Fibroblast of lung (primary cell): Measurements from ENCODE around the gene ZNF888. TPM values are rescaled to one million over a fixed set of nuclear protein-coding genes. Genes with fewer than 3 reads are reported as not detected.
A peak's percentile ranks its signal among the peaks of the same experiment; 100 is the strongest.
"Not testable (repeated sequence)": the region's sequence is repeated elsewhere in the genome, so short reads cannot be mapped to it uniquely, and the experiment has no call there.

Experiments used
- DNase-seq, 2 donors: peaks; one replicate each; pipeline versions ENCODE4 v3.0.0 to v3.0.0-alpha.2; 2010; ENCODE audit warnings: low read depth in 2 of 2
- H2AFZ ChIP-seq: 2 replicates; pipeline ENCODE4 v1.5.1; 2012; ENCODE audit warnings: low read length, control low read depth, inconsistent platforms
- H3K27ac ChIP-seq: 2 replicates; pipeline ENCODE4 v1.5.1; 2011; ENCODE audit warnings: low read length, control low read depth; ENCODE audit not compliant: insufficient read depth
- H3K27me3 ChIP-seq: 2 replicates; pipeline ENCODE4 v1.5.1; 2011; ENCODE audit warnings: mild to moderate bottlenecking, low read length; ENCODE audit not compliant: control insufficient read depth, insufficient read depth
- H3K36me3 ChIP-seq: 2 replicates; pipeline ENCODE4 v1.5.1; 2011; ENCODE audit warnings: low read length; ENCODE audit not compliant: control insufficient read depth, insufficient read depth
- H3K4me1 ChIP-seq: 2 replicates; pipeline ENCODE4 v1.5.1; 2011; ENCODE audit warnings: low read length; ENCODE audit not compliant: control insufficient read depth, insufficient read depth; ENCODE audit errors: extremely low read depth
- H3K4me2 ChIP-seq: 2 replicates; pipeline ENCODE4 v1.5.1; 2011; ENCODE audit warnings: low read length, control low read depth; ENCODE audit not compliant: insufficient read depth; ENCODE audit errors: extremely low read depth
- H3K4me3 ChIP-seq, 4 experiments: fragments of 200-600 bp in 1 of 4; sonication (generic) in 1 of 4; replicated peaks in 1 of 4; 2 replicates each; pipeline ENCODE4 v1.5.1; 2011 to 2016; ENCODE audit warnings: low read length in 4 of 4, low read depth in 3 of 4, mild to moderate bottlenecking in 3 of 4, control low read depth in 2 of 4, inconsistent platforms in 1 of 4, mixed read lengths in 1 of 4; ENCODE audit not compliant: insufficient read depth in 1 of 4; ENCODE audit errors: control extremely low read depth in 1 of 4
- H3K79me2 ChIP-seq: 2 replicates; pipeline ENCODE4 v1.5.1; 2012; ENCODE audit warnings: mild to moderate bottlenecking, low read length, inconsistent platforms; ENCODE audit not compliant: control insufficient read depth, insufficient read depth
- H3K9ac ChIP-seq: 2 replicates; pipeline ENCODE4 v1.5.1; 2011; ENCODE audit warnings: mild to moderate bottlenecking, low read length, control low read depth; ENCODE audit not compliant: insufficient read depth
- H3K9me3 ChIP-seq: 2 replicates; pipeline ENCODE4 v1.5.1; 2012; ENCODE audit warnings: low read depth, low read length; ENCODE audit not compliant: control insufficient read depth, insufficient read depth
- H4K20me1 ChIP-seq: 2 replicates; pipeline ENCODE4 v1.5.1; 2011; ENCODE audit warnings: low read length; ENCODE audit not compliant: control insufficient read depth, insufficient read depth; ENCODE audit errors: extremely low read depth
- EZH2 ChIP-seq: IDR thresholded peaks from 2 replicates; pipeline ENCODE4 v1.5.1; 2012; ENCODE audit warnings: low read length, control low read depth, mild to moderate bottlenecking; ENCODE audit errors: missing control alignments
- polyA plus RNA-seq, 2 donors: library from polyadenylated mRNA; depleted of rRNA in 1 of 2; stranded (reverse) in 1 of 2; unstranded in 1 of 2; fragments of >200 nt; gene quantifications; 2 replicates each; pipeline ENCODE4 v1.2.1, GENCODE V29; 2011 to 2012; ENCODE audit warnings: missing spikeins in 1 of 2
- total RNA-seq: library from RNA; depleted of rRNA; stranded (reverse); fragments of >200 nt; gene quantifications from 2 replicates; pipeline ENCODE4 v1.2.1, GENCODE V29; 2014
- TF ChIP-seq, protein P1 (sequence below), 2 donors: IDR thresholded peaks in 1 of 2; conservative IDR thresholded peaks in 1 of 2; 1 replicate in 1 of 2; 2 replicates in 1 of 2; pipeline ENCODE4 v1.5.1; 2011 to 2012; ENCODE audit warnings: low read length in 2 of 2, control low read depth in 1 of 2, inconsistent platforms in 1 of 2, low read depth in 1 of 2, mild to moderate bottlenecking in 1 of 2

The ZNF888 gene
- total and polyA plus RNA-seq, 2 donors (not counting 1 experiment from before 2014, with no cell fraction given) = 1.6 to 4.3 TPM

DNA sequence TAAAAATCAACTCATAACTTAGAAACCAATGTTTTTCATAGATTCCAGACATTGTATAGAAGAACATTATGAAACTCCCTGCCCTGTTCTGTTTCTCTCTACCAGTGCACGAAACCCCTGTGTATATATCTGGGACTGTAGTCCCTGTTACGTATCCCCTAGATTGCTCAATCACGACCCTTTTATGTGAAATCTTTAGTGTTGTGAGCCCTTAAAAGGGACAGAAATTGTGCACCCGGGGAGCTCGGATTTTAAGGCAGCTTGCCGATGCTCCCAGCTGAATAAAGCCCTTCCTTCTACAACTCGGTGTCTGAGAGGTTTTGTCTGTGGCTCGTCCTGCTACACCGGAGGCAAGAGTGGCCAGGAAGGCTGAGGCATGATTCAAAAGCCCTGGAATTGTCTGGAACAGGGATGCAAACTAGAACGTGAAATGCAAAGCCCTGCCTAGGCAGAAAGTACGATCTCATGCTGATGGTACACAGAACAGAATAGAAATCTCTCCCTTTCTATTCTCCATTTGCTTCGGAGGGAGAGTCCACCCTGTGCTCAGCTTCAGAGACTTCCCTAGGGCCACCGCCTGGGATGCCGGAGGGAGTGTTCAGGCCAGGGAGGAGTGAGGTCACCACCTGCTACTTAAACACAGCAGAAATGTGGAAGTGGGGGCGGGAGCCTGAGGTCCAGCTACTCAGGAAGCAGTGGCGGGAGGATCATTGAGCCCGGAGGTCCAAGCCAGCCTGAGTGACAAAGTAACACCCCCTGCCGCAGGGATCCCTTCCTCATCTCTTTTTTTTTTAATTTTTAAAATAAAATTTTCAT is 758 bp upstream of the ZNF888 start:
- DNase-seq = peak; percentile 27 to 45
- Histone ChIP-seq H3K27ac (peak overlapping the region; percentile 70), H3K4me3 (peak overlapping the region; percentile 45 to 77 (median 64))

DNA sequence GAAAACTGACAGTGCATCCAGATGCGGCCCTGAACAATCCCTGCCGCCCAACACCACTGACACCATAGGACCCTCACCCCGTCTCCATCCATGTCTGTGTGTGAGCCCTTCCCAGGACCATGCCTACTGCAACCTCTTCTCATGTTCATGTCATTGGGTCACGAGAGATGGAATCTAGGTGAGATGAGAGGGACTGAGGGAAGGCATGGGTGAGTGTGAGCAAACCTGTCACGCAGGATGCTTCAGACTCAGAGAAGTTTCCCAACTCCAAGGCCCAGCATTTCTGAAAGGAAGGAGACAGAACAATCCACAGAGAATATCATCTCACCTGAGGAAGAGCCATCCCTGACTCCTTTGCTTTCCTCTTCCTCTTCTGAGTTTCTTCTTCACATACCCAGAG is 5.7 kb downstream of the ZNF888 start:
- no peaks in the 10 kb centered on the region for H3K79me2 ChIP-seq
- H2AFZ ChIP-seq = no peak overlapping the region
- no peaks in the 10 kb centered on the region for H3K27me3 ChIP-seq
- DNase-seq = no peak
- peaks cover 2% of the 10 kb centered on the region for H3K4me1 ChIP-seq
- no peaks in the 10 kb centered on the region for H4K20me1 ChIP-seq
- TF ChIP-seq, protein P1, sequence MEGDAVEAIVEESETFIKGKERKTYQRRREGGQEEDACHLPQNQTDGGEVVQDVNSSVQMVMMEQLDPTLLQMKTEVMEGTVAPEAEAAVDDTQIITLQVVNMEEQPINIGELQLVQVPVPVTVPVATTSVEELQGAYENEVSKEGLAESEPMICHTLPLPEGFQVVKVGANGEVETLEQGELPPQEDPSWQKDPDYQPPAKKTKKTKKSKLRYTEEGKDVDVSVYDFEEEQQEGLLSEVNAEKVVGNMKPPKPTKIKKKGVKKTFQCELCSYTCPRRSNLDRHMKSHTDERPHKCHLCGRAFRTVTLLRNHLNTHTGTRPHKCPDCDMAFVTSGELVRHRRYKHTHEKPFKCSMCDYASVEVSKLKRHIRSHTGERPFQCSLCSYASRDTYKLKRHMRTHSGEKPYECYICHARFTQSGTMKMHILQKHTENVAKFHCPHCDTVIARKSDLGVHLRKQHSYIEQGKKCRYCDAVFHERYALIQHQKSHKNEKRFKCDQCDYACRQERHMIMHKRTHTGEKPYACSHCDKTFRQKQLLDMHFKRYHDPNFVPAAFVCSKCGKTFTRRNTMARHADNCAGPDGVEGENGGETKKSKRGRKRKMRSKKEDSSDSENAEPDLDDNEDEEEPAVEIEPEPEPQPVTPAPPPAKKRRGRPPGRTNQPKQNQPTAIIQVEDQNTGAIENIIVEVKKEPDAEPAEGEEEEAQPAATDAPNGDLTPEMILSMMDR (conservative IDR thresholded peaks at IDR 0.05 in 1 of 2, IDR thresholded peaks at IDR 0.05 in 1 of 2; ENCODE audit: low read depth in 1 of 2, low read length in 2 of 2) = no peak
- TF ChIP-seq EZH2 = no peak
- no peak overlapping the region for H3K9ac ChIP-seq
- no peaks in the 10 kb centered on the region for H3K36me3 ChIP-seq
- H3K4me3 ChIP-seq = no peak overlapping the region
- no peak overlapping the region for H3K27ac ChIP-seq
- H3K9me3 ChIP-seq = no peaks in the 10 kb centered on the region
- no peak overlapping the region for H3K4me2 ChIP-seq

More for the DNA sequence above, 758 bp upstream of the ZNF888 start:
- Histone ChIP-seq H3K9me3 (no peaks in the 10 kb centered on the region), H3K36me3 (peaks cover 3% of the 10 kb centered on the region), H2AFZ (peak overlapping the region; percentile 70), H3K4me1 (peaks cover 2% of the 10 kb centered on the region), H3K27me3 (no peaks in the 10 kb centered on the region), H3K9ac (no peak overlapping the region), H3K79me2 (no peaks in the 10 kb centered on the region), H4K20me1 (no peaks in the 10 kb centered on the region), H3K4me2 (peak overlapping the region; percentile 68)
- TF ChIP-seq, protein P1 (conservative IDR thresholded peaks at IDR 0.05 in 1 of 2, IDR thresholded peaks at IDR 0.05 in 1 of 2; ENCODE audit: low read depth in 1 of 2, low read length in 2 of 2) = no peak
- no peak for TF ChIP-seq EZH2

DNA sequence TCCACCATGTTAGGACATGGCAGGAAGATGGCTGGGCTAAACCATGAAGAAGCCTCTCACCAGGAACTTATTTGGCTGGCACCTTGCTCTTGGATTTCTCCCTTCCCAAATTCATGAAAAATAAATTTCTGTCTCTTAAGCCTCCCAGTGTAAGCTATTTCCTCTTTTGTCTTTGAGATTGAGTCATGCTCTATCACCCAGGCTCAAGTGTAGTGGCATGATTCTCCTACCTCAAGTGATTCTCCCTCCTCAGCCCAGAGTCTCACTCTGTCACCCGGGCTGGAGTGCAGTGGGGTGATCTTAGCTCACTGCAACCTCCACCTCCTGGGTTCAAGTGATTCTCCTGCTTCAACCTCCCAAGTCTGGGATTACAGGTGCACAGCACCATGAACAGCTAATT is 12.6 kb downstream of the ZNF888 start:
- DNase-seq = no peak
- H3K79me2 ChIP-seq = no peaks in the 10 kb centered on the region
- H3K9me3 ChIP-seq = no peaks in the 10 kb centered on the region
- H3K36me3 ChIP-seq = peaks cover 2% of the 10 kb centered on the region
- TF ChIP-seq, protein P1 (conservative IDR thresholded peaks at IDR 0.05 in 1 of 2, IDR thresholded peaks at IDR 0.05 in 1 of 2; ENCODE audit: low read depth in 1 of 2, low read length in 2 of 2) = no peak
- H3K4me2 ChIP-seq = no peak overlapping the region
- no peak overlapping the region for H3K4me3 ChIP-seq
- H3K9ac ChIP-seq = no peak overlapping the region
- H3K4me1 ChIP-seq = no peaks in the 10 kb centered on the region
- H3K27me3 ChIP-seq = no peaks in the 10 kb centered on the region
- no peak overlapping the region for H3K27ac ChIP-seq
- H2AFZ ChIP-seq = no peak overlapping the region
- no peaks in the 10 kb centered on the region for H4K20me1 ChIP-seq

DNA sequence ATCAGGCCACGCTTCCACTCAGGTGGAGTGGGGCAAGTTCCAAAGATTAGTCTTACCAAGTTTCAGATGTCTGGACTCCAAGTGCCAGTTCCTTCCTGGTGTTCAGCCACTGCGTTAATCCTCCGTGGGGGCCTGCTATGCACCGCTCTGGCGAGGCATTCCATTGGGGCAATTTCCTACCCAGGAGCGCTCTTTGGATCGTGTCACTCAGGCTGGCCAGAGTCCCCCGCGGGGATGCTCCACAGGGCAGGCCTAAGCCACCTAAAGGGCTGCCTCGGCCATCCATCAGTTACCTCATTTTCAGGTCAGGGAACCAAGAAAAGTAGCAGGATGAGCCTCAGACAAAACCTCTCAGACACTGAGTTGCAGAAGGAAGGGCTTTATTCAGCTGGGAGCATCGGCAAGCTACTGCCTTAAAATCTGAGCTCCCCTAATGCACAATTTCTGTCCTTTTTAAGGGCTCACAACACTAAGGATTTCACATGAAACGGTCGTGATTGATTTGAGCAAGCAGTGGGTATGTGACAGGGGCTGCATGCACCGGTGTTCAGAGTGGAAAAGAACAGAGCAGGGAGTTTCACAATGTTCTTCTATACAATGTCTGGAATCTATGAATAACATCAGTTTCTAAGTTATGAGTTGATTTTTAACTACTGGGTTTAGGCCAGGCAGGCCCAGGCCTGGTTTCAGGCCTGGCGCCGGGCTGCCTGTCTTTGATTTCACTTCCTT is 19.0 kb downstream of the ZNF888 start:
- H3K27ac ChIP-seq, H3K4me2 ChIP-seq, H3K9ac ChIP-seq, H3K79me2 ChIP-seq, H4K20me1 ChIP-seq, H2AFZ ChIP-seq, H3K36me3 ChIP-seq, H3K27me3 ChIP-seq, H3K4me1 ChIP-seq, H3K9me3 ChIP-seq, H3K4me3 ChIP-seq, DNase-seq: not testable (repeated sequence)
